Skin of body (tissue), 2 donors: ENCODE results near the gene EVI5. TPM values are rescaled to one million over a fixed set of nuclear protein-coding genes. Genes with fewer than 3 reads are reported as not detected.
A peak's percentile ranks its signal among the peaks of the same experiment; 100 is the strongest.
"Not testable (repeated sequence)": the region's sequence is repeated elsewhere in the genome, so short reads cannot be mapped to it uniquely, and the experiment has no call there.

Source experiments
- DNase-seq: peaks from one replicate; lab custom pipeline; 2025; lab: John Stamatoyannopoulos, UW
- total RNA-seq: library from RNA; depleted of rRNA; stranded (reverse); fragments of >200 nt; gene quantifications from one replicate; pipeline ENCODE4 v1.2.3, GENCODE V29; 2014

EVI5 gene
- total RNA-seq, 1 donor from 2014 or later = 67.5 TPM

GRCh38 chr1:92792340-92792782 lies 7.5 kb upstream of the EVI5 start:
- DNase-seq = no peak

- no peak for DNase-seq
These were observed 6.7 kb upstream of the EVI5 start for GRCh38 chr1:92791487-92792066.

GRCh38 chr1:92790867-92791266 lies 6.0 kb upstream of the EVI5 start:
- no peak for DNase-seq

- no peak for DNase-seq
These were observed 5.2 kb upstream of the EVI5 start for GRCh38 chr1:92790081-92790480.

GRCh38 chr1:92786111-92786901 lies 1.4 kb upstream of the EVI5 start:
- DNase-seq = no peak

- peak; percentile 48 for DNase-seq
These were observed 778 bp downstream of the EVI5 start for GRCh38 chr1:92784021-92784638.

GRCh38 chr1:92783550-92783949 lies 1.4 kb downstream of the EVI5 start:
- not testable (repeated sequence) for DNase-seq

- no peak for DNase-seq
These were observed 6.5 kb downstream of the EVI5 start for GRCh38 chr1:92778376-92778775.

GRCh38 chr1:92774407-92774806 lies 10.5 kb downstream of the EVI5 start:
- no peak for DNase-seq

GRCh38 chr1:92773749-92774148 lies 11.2 kb downstream of the EVI5 start:
- DNase-seq = not testable (repeated sequence)

- no peak for DNase-seq
These were observed 15.1 kb downstream of the EVI5 start for GRCh38 chr1:92769856-92770255.

- DNase-seq = no peak
These were observed 16.0 kb downstream of the EVI5 start for GRCh38 chr1:92768915-92769314.

- no peak for DNase-seq
These were observed 16.6 kb downstream of the EVI5 start for GRCh38 chr1:92768296-92768695.

GRCh38 chr1:92764116-92764515 lies 20.8 kb downstream of the EVI5 start:
- DNase-seq = no peak

- no peak for DNase-seq
These were observed 22.6 kb downstream of the EVI5 start for GRCh38 chr1:92762355-92762754.

GRCh38 chr1:92759361-92759760 lies 25.5 kb downstream of the EVI5 start:
- no peak for DNase-seq

- no peak for DNase-seq
These were observed 28.4 kb downstream of the EVI5 start for GRCh38 chr1:92756537-92756936.

GRCh38 chr1:92755541-92756461 lies 29.1 kb downstream of the EVI5 start:
- DNase-seq = no peak

- DNase-seq = no peak
These were observed 30.2 kb downstream of the EVI5 start for GRCh38 chr1:92754719-92755050.

GRCh38 chr1:92754000-92754718 lies 30.7 kb downstream of the EVI5 start:
- peak; percentile 21 for DNase-seq

GRCh38 chr1:92752719-92753118 lies 32.2 kb downstream of the EVI5 start:
- DNase-seq = no peak
